Tibial artery (tissue), 4 donors: ENCODE data around the gene MAVS.

Experiments used
- DNase-seq, 2 donors: peaks; one replicate each; pipeline ENCODE4 v3.0.0-alpha.2; 2019
- H3K27ac ChIP-seq, 2 donors: fragments of 200-600 bp; sonication (generic) in 1 of 2; 1 replicate in 1 of 2; 2 replicates in 1 of 2; pipeline ENCODE4 v1.5.1; 2018 to 2019; ENCODE audit warnings: mild to moderate bottlenecking in 1 of 2
- H3K27me3 ChIP-seq, 2 donors: fragments of 200-600 bp; sonication (generic) in 1 of 2; one replicate each; pipeline versions ENCODE4 v1.5.1 to v1.6.0; 2016 to 2019
- H3K36me3 ChIP-seq, 3 donors: fragments of 200-600 bp; sonication (generic) in 2 of 3; one replicate each; pipeline ENCODE4 v1.5.1; 2016 to 2019; ENCODE audit warnings: mild to moderate bottlenecking in 2 of 3
- H3K4me1 ChIP-seq, 4 donors: fragments of 200-600 bp; sonication (generic) in 2 of 4; 1 replicate in 3 of 4; 2 replicates in 1 of 4; pipeline ENCODE4 v1.5.1; 2016 to 2019
- H3K4me3 ChIP-seq, 2 donors: fragments of 200-600 bp; sonication (generic) in 1 of 2; 1 replicate in 1 of 2; 2 replicates in 1 of 2; pipeline ENCODE4 v1.5.1; 2018 to 2019; ENCODE audit warnings: mild to moderate bottlenecking in 2 of 2
- H3K9me3 ChIP-seq, 3 donors: fragments of 200-600 bp; sonication (generic) in 1 of 3; one replicate each; pipeline ENCODE4 v1.5.1; 2016 to 2019
- CTCF ChIP-seq, 2 experiments: fragments of 200-600 bp in 1 of 2; fragments of 450-650 bp in 1 of 2; IDR thresholded peaks; one replicate each; pipeline ENCODE4 v1.5.1; 2017 to 2019; ENCODE audit warnings: antibody characterized with exemption in 2 of 2, mild to moderate bottlenecking in 1 of 2, moderate library complexity in 1 of 2
- intact Hi-C: fragments of 100-400 bp; cut with DNase I; formaldehyde crosslinking; loops from one replicate; pipeline ENCODE4 v1.15.0; 2023; ENCODE audit warnings: low total_unique reads

MAVS gene

GRCh38 chr20:3811467-3812258, 35.0 kb upstream of the MAVS start:
- Histone ChIP-seq H3K4me1 (peaks cover 0 to 57% (median 41%) of the 10 kb centered on the region in 4 donors), H3K27me3 (no peaks in the 10 kb centered on the region), H3K36me3 (no peaks in the 10 kb centered on the region), H3K9me3 (no peaks in the 10 kb centered on the region), H3K27ac (peak overlapping the region; percentile 82 to 84), H3K4me3 (peak overlapping the region; percentile 49 to 61)
- peak in 1 of 2 experiments; percentile 5 for TF ChIP-seq CTCF (IDR thresholded peaks at IDR 0.05)
- intact Hi-C loops = no loop called here
- DNase-seq = peak; percentile 98 to 100

GRCh38 chr20:3812259-3812681, 34.4 kb upstream of the MAVS start:
- Histone ChIP-seq H3K4me1 (peaks cover 0 to 51% (median 35%) of the 10 kb centered on the region in 4 donors), H3K36me3 (no peaks in the 10 kb centered on the region), H3K27ac (peak overlapping the region; percentile 82 to 84), H3K9me3 (no peaks in the 10 kb centered on the region), H3K4me3 (no peak overlapping the region), H3K27me3 (no peaks in the 10 kb centered on the region)
- DNase-seq = no peak
- TF ChIP-seq CTCF (IDR thresholded peaks at IDR 0.05) = no peak
- intact Hi-C loops = no loop called here

- no peaks in the 10 kb centered on the region for H3K27me3 ChIP-seq
- no peak overlapping the region for H3K4me3 ChIP-seq
- DNase-seq = no peak
- peaks cover 0 to 42% (median 26%) of the 10 kb centered on the region in 4 donors for H3K4me1 ChIP-seq
- no peaks in the 10 kb centered on the region for H3K9me3 ChIP-seq
- intact Hi-C loops = no loop called here
- TF ChIP-seq CTCF (IDR thresholded peaks at IDR 0.05) = no peak
- no peaks in the 10 kb centered on the region for H3K36me3 ChIP-seq
- H3K27ac ChIP-seq = peak overlapping the region; percentile 82 to 84
Observed at GRCh38 chr20:3812975-3813847, 33.4 kb upstream of the MAVS start.

- DNase-seq = no peak
- Histone ChIP-seq H3K9me3 (no peaks in the 10 kb centered on the region), H3K4me1 (peaks cover 0 to 34% (median 20%) of the 10 kb centered on the region in 4 donors), H3K4me3 (no peak overlapping the region), H3K27ac (no peak overlapping the region), H3K27me3 (no peaks in the 10 kb centered on the region), H3K36me3 (no peaks in the 10 kb centered on the region)
- no peak for TF ChIP-seq CTCF (IDR thresholded peaks at IDR 0.05)
- intact Hi-C loops = no loop called here
Observed at GRCh38 chr20:3813848-3814581, 32.6 kb upstream of the MAVS start.

GRCh38 chr20:3814928-3815495, 31.6 kb upstream of the MAVS start:
- H3K27me3 ChIP-seq = no peaks in the 10 kb centered on the region
- no peaks in the 10 kb centered on the region for H3K9me3 ChIP-seq
- intact Hi-C loops = no loop called here
- H3K4me3 ChIP-seq = no peak overlapping the region
- no peak overlapping the region for H3K27ac ChIP-seq
- no peaks in the 10 kb centered on the region for H3K36me3 ChIP-seq
- H3K4me1 ChIP-seq = peaks cover 0 to 33% (median 22%) of the 10 kb centered on the region in 4 donors
- TF ChIP-seq CTCF (IDR thresholded peaks at IDR 0.05) = no peak
- DNase-seq = no peak
